Activated CD8-positive, alpha-beta memory T cell treated with anti-CD3 and anti-CD28 coated beads, Interleukin-2, amount 50 U/mL, for 48 hours (primary cell): ENCODE results near the gene TMED6.

Experiments
- DNase-seq: peaks from one replicate; pipeline ENCODE4 v3.0.0-alpha.2; 2020

TMED6 gene

DNA sequence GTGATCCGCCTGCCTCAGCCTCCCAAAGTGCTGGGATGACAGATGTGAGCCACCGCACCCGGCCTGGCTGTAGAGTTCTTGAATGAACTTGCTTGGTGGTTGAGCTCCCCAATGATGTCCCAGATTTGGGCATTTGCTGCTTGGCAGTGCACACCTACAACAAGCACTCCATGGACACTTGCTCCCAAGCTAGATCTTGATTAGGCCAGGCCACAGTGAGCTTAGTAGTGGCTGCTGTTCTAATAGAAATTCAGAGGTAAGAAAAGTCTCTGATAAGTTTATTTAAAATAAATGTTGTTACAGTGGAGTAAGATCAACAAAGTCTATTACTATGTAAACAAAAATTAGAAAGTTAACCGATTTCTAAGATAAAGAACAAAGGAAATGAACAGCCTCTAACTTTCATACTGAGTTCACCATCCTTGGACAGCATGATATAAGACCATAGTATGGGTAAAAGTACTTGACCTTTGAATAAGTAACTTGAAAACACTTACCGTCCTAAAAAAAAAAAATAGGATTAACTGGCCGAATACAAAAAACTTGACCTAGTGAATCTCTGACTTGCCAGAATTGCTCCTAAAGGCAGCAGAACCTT is 951 bp downstream of the TMED6 start:
- DNase-seq: no peak

DNA sequence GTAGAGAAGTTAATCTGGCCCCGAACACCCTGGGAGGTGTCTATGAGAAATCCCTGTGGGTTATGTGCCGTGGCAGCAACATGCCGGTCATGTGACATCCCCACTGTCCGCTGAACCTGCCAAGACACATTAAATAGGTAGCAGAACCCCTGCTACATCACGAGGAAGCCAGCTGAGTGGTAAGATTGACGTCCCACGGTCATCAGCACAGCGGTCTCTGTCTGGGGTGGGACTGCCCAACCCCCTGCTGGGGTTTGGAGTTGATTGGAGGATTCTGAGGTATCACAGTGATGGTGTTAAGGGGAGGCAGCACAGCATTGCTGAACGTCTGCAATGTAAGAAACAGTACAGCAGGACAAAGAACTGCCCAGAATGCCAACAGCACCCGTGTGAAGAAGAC is 2.0 kb downstream of the TMED6 start:
- DNase-seq: no peak

GRCh38 chr16:69348222-69348621 is 3.4 kb downstream of the TMED6 start:
- DNase-seq: no peak

DNA sequence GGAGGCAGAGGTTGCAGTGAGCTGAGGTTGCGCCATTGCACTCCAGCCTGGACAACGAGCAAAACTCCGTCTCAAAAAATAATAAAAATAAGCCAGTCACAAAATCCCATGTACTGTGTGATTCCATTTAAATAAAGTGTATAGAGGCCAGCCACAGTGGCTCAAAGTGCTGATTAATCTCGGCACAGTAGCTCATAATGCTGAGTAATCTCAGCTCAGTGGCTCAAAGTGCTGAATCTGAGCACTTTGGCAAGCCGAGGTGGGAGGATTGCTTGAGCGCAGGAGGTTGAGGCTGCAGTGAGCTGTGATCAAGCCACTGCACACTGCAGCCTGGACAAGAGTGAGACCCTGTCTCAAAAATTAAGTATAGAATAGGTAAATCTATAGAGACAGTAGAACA is 4.9 kb downstream of the TMED6 start:
- no peak for DNase-seq

DNA sequence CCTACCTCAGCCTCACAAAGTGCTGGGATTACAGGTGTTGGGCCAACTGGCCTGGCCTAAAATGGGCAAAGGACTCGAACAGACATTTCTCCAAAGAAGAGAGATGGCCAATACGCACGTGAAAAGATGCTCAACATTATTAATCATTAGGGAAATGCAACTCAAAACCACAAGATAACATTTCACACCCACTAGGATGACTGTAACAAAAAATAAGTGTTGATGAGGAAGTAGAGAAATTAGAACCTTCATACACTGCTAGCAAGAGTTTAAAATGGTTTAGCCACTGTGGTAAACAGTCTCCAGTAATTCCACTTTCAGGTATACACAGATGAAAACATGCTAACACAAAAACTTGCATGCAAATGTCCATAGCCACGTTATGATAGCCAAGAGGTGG is 5.7 kb downstream of the TMED6 start:
- no peak for DNase-seq

- DNase-seq: no peak
Observed at GRCh38 chr16:69344171-69344570, 7.4 kb downstream of the TMED6 start.

DNA sequence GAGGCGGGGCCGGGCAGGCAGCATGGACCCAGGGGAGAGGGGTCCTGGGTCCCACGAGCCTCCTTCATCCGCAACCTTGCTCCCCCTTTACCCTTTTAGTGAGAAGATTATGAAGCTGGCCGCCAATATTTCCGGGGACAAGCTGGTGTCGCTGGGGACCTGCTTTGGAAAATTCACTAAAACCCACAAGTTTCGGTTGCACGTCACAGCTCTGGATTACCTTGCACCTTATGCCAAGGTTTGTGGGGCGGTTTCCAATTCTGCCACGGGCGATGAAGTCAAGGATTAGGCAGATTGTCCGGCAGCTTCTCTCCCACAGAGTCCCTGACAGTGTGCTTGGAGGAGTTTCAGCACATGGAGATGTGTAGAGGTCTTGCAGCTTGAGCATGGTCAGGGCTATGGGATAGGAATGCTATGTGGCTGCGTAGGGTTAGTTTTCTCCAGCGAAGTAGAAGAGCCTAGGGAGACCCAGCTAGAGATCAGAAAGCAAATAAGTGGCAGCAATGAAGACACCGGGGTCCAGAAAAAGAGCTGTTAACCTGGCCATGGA is 11.4 kb downstream of the TMED6 start:
- no peak for DNase-seq

GRCh38 chr16:69339289-69340094 is 12.1 kb downstream of the TMED6 start, which contains the start of the genes COG8 and NIP7:
Gene COG8, minus strand, starts transcription at chr16:69339564. Its CDS starts 12 bp downstream, at chr16:69339552.
Gene NIP7, plus strand, starts transcription at chr16:69339772. Its CDS starts 58 bp downstream, at chr16:69339830.
- DNase-seq: peak; percentile 94

DNA sequence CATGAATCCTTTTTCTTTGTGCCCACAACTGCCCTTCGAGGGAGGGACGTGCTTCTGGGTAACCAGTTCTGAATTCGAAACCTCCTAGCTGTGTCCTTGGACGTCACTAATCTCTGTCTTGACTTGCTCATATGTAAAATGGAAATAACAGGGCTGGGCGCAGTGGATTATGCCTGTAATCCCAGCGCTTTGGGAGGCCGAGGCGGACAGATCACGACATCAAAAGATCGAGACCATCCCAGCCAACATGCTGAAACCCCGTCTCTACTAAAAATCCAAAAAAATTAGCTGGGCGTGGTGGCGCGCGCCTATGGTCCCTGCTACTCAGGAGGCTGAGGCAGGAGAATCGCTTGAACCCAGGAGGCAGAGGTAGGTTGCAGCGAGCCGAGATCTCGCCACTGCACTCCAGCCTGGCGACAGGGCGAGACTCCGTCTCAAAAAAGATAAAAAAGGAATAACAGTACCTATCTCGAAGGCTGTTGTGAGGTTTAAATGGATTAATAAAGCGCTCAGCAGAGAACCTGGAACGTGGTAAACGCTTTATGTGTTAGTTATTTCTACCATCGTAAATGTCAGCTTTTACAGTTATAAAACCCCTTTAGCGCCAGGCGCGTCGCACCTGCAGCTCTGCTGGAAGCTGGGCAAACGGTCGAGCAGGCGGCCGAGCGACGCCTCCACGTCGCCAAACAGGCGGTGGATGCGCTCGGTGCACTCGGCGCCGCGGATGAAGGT is 12.9 kb downstream of the TMED6 start:
- DNase-seq: no peak

DNA sequence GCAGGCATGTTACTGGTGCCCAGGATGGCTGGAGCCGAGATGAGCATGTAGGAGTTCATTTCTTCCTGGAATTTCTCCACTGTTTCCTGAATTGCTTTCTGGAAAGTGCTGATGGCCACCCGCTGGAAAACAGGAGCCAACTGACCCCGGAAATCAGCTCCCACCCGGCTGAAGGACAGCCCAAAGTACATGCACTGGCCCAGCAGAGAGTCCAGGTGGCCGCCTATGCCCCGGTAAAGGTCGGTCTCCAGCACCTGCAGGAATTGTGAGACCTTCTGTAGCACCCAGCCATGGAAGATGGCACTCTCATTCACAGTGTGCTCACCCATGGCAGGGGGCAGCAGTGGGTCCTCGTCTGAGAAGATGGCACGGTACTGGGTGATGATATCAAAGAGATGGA is 16.9 kb downstream of the TMED6 start:
- no peak for DNase-seq

- DNase-seq: peak; percentile 91
Observed at GRCh38 chr16:69330286-69331109, 21.1 kb downstream of the TMED6 start, which contains the start of gene PDF. Gene PDF, minus strand, starts transcription at chr16:69330588. Its CDS starts 18 bp downstream, at chr16:69330570.

DNA sequence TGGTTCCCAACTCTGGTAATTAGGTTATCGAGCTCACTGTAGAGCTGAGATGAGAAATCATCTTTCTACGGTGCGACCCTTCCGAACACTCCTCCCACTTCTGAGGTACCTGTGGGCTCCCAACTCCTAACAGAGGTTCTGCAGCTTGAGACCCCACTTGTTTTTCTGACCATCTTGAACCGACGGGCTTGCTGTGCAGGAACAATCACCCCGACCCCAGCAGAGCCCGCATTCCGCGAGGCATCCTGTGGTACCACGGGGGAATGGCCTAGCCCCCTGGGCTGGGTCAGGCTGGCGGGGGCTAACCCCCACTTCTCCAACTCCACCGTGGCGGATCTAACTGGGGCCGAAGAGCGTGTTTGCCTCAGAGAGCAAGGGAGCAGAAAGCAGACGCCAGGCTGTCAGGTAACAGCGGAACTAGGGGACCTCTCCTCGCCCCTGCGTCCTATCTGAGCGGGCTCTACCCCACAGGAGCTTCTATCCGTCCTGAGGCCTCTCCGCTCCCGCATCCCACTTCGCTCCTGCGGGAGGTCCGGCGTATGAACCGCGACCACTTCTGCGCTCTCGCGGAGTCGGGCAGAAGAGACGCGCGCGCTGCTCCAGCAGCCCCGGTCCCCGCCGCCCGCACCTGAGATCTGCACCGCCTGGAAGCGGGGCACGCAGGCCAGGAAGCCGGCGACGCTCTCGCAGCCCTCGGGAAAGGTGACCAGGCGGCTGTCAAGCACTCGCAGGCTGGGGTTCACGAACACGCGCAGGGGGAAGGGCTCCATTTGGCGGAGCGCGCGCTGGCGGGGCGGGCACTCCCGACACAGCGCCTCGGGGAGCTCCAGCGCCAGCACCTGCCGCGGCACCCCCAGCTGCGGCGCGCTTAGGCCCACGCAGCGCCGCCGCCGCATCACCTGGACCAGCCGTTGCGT is 22.0 kb downstream of the TMED6 start:
- DNase-seq: peak; percentile 74

GRCh38 chr16:69328854-69329316 is 22.7 kb downstream of the TMED6 start:
- no peak for DNase-seq

DNA sequence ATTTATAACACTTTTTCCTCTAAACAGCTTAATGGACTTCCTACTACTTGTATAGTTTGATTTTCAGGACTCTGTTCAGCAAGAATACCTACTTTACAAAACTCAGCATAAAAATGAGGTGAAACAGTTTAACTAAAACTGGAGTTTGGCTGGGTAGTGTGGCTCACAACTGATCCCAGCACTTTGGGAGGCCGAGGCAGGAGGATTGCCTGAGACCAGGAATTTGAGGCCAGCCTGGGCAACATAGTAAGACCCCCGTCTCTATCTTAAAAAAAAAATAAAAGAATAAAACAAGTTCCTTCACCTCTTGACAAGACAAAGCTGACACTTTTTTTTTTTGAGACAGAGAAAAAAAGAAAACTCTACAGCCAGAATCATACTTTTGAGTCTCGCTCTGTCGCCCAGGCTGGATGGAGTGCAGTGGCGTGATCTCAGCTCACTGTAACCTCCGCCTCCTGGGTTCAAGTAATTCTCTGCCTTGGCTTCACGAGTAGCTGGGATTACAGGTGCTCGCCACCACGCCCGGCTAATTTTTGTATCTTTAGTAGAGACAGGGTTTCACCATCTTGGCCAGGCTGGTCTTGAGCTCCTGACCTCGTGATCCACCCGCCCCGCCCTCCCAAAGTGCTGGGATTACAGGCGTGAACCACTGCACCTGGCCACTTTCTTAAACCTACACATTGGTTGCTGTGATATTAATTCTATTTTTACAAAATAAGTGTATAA is 23.8 kb downstream of the TMED6 start:
- DNase-seq: no peak

GRCh38 chr16:69326172-69326873 is 25.3 kb downstream of the TMED6 start:
- DNase-seq: no peak

- no peak for DNase-seq
Observed at GRCh38 chr16:69325784-69326171, 25.8 kb downstream of the TMED6 start.

DNA sequence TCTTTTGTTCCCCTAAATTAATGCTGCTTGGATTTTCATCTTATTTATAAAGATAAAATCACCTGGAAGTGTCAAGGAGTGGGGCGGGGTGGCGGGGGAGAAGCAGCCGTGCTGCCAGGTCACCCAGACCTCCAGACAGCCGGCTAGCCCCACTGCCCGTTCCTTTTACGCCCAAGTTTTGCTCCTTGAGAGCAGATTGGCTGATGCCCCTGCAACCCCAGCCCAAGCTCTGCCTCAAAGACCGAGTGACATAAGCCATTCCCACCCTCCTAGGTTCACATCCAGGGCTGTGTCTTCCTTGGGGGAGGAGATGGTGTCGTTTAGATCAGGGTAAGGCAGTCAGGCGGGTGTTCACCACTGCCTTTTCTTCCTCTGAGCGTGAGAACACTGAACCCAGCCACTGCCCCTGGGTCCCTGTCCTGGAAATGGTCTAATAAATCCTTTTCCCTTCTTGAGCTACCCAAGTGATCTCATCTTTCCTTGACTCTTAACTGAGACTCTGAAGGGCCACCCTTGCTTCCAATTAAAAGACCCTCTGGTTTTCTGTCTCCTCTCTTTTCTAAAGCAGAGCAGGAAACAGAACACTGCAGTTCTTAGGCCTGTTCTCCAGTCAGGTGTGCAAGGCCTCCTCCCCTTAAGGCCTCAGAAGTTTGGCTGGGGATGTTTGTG is 26.9 kb downstream of the TMED6 start:
- DNase-seq: no peak

- no peak for DNase-seq
Observed at GRCh38 chr16:69324013-69324531, 27.5 kb downstream of the TMED6 start.

GRCh38 chr16:69323415-69323814 is 28.2 kb downstream of the TMED6 start:
- DNase-seq: no peak
